Endothelial cell of umbilical vein (primary cell): ENCODE results near the gene GARS1. TPM values are rescaled to one million over a fixed set of nuclear protein-coding genes. Genes with fewer than 3 reads are reported as not detected.

Experiments
- BruUV-seq: library from RNA; stranded (reverse); fragments of 400-500 nt; replicated peaks from 2 replicates; lab custom pipeline; 2021; lab: Mats Ljungman, UMichigan
- CTCF ChIA-PET: fragments of 300-600, 350-600 bp; sonication (Branson Sonifier 250); formaldehyde crosslinking; loops from one replicate; lab custom pipeline; 2021; ENCODE audit warnings: antibody characterized with exemption, inconsistent platforms; lab: Charles Lee
- POLR2A ChIA-PET: fragments of 300-600, 350-600 bp; sonication (Branson Sonifier 250); formaldehyde crosslinking; loops from one replicate; lab custom pipeline; 2021; ENCODE audit warnings: antibody characterized with exemption, inconsistent platforms; lab: Charles Lee
- DNase-seq: peaks from one replicate; pipeline ENCODE4 v3.0.0-alpha.2; 2011; ENCODE audit warnings: low read depth, low spot score
- FAIRE-seq: peaks from 2 replicates; lab custom pipeline; 2011; peaks lifted over from hg19 to GRCh38; lab: Jason Lieb, UNC
- H2AFZ ChIP-seq: 2 replicates; pipeline ENCODE4 v1.6.0; 2012; ENCODE audit warnings: low read depth, low read length, control low read depth, inconsistent platforms
- H3K27ac ChIP-seq: 2 replicates; pipeline ENCODE4 v1.5.1; 2011; ENCODE audit warnings: low read depth, mild to moderate bottlenecking, control low read depth, low read length, moderate library complexity; ENCODE audit not compliant: insufficient read depth
- H3K27me3 ChIP-seq, 2 experiments: 2 replicates each; pipeline versions ENCODE4 v1.6.0 to v1.6.1; 2011; ENCODE audit warnings: low read length in 2 of 2, mixed read lengths in 1 of 2; ENCODE audit not compliant: control insufficient read depth in 2 of 2, insufficient read depth in 2 of 2
- H3K36me3 ChIP-seq, 2 experiments: 2 replicates in 1 of 2; 3 replicates in 1 of 2; pipeline ENCODE4 v1.5.1; 2011; ENCODE audit warnings: low read length in 2 of 2, mild to moderate bottlenecking in 1 of 2, moderate library complexity in 1 of 2; ENCODE audit not compliant: control insufficient read depth in 2 of 2, insufficient read depth in 2 of 2; ENCODE audit errors: extremely low read depth in 1 of 2
- H3K4me1 ChIP-seq: 3 replicates; pipeline ENCODE4 v1.5.1; 2011; ENCODE audit warnings: mild to moderate bottlenecking, low read length; ENCODE audit not compliant: control insufficient read depth, insufficient read depth; ENCODE audit errors: extremely low read depth
- H3K4me2 ChIP-seq: 2 replicates; pipeline ENCODE4 v1.6.1; 2011; ENCODE audit warnings: low read length, control low read depth, mixed read lengths; ENCODE audit not compliant: insufficient read depth
- H3K4me3 ChIP-seq, 3 experiments: fragments of 200-600 bp in 1 of 3; sonication (generic), shearing (Covaris generic) in 1 of 3; replicated peaks in 1 of 3; 2 replicates each; pipeline ENCODE4 v1.5.1; 2011 to 2016; ENCODE audit warnings: control low read depth in 3 of 3, low read length in 3 of 3, mild to moderate bottlenecking in 2 of 3, inconsistent platforms in 1 of 3, low read depth in 1 of 3, moderate library complexity in 1 of 3; ENCODE audit not compliant: insufficient read depth in 1 of 3
- H3K79me2 ChIP-seq: 2 replicates; pipeline ENCODE4 v1.6.0; 2012; ENCODE audit warnings: low read length, inconsistent platforms; ENCODE audit not compliant: control insufficient read depth, insufficient read depth
- H3K9ac ChIP-seq: replicated peaks from 2 replicates; pipeline ENCODE3; 2011; ENCODE audit warnings: low read length, control low read depth; ENCODE audit not compliant: insufficient read depth; ENCODE audit errors: extremely low read depth
- H3K9me1 ChIP-seq: replicated peaks from 3 replicates; pipeline ENCODE4 v1.6.0; 2011; ENCODE audit warnings: mild to moderate bottlenecking, low read length; ENCODE audit not compliant: control insufficient read depth, insufficient read depth; ENCODE audit errors: extremely low read depth
- H3K9me3 ChIP-seq: replicated peaks from 2 replicates; pipeline ENCODE4 v1.5.1; 2012; ENCODE audit warnings: low read length, inconsistent platforms; ENCODE audit not compliant: control insufficient read depth, insufficient read depth
- H4K20me1 ChIP-seq: replicated peaks from 2 replicates; pipeline ENCODE3; 2011; ENCODE audit warnings: mild to moderate bottlenecking, low read length; ENCODE audit not compliant: control insufficient read depth, insufficient read depth; ENCODE audit errors: extremely low read depth
- EZH2 ChIP-seq: IDR thresholded peaks from 2 replicates; pipeline ENCODE4 v1.6.1; 2012; ENCODE audit warnings: borderline replicate concordance, low read depth, mild to moderate bottlenecking, moderate library complexity, low read length, inconsistent platforms; ENCODE audit not compliant: severe bottlenecking
- FOS ChIP-seq: IDR thresholded peaks from 2 replicates; pipeline ENCODE4 v1.6.1; 2011; ENCODE audit warnings: mild to moderate bottlenecking, low read length, moderate library complexity, borderline replicate concordance; ENCODE audit not compliant: insufficient read depth
- GATA2 ChIP-seq: IDR thresholded peaks from 2 replicates; pipeline ENCODE4 v1.7.0; 2011; ENCODE audit warnings: low read depth, mild to moderate bottlenecking, moderate library complexity, mixed read lengths, low read length; ENCODE audit not compliant: insufficient read length, insufficient read depth
- JUN ChIP-seq: IDR thresholded peaks from 2 replicates; pipeline ENCODE4 v1.6.1; 2011; ENCODE audit warnings: borderline replicate concordance, low read depth; ENCODE audit not compliant: insufficient read length, insufficient read depth
- MYC ChIP-seq: IDR thresholded peaks from one replicate; pipeline ENCODE4 v1.6.1; 2011; ENCODE audit warnings: mild to moderate bottlenecking, low read depth, low read length
- POLR2A ChIP-seq: IDR thresholded peaks from 2 replicates; pipeline ENCODE4 v1.6.1; 2012; ENCODE audit warnings: low read depth, mild to moderate bottlenecking, control low read depth, low read length
- POLR2AphosphoS5 ChIP-seq: IDR thresholded peaks from 2 replicates; pipeline ENCODE4 v1.6.1; 2012; ENCODE audit warnings: low read depth, mild to moderate bottlenecking, control low read depth, low read length, moderate library complexity; ENCODE audit not compliant: insufficient read depth
- dilution Hi-C: fragments of 300-500 bp; cut with MboI; formaldehyde crosslinking; loops from one replicate; pipeline ENCODE4 v1.15.0; 2019; ENCODE audit warnings: low sequenced_read_pairs; ENCODE audit not compliant: extremely low pct_ligation_motif_present
- intact Hi-C: fragments of 100-400 bp; cut with micrococcal nuclease; formaldehyde crosslinking; loops from one replicate; pipeline ENCODE4 v1.10.0; 2022
- polyA plus RNA-seq, 4 experiments: library from polyadenylated mRNA; depleted of rRNA in 3 of 4; stranded (reverse) in 3 of 4; unstranded in 1 of 4; fragments of >200 nt; gene quantifications; 2 replicates each; pipeline versions ENCODE4 v1.2.1 to v1.2.3, GENCODE V29; 2011 to 2012; ENCODE audit warnings: missing spikeins in 1 of 4
- total RNA-seq: library from RNA; stranded (reverse); gene quantifications from 2 replicates; pipeline ENCODE4 v1.2.3, GENCODE V29; 2021
- TF ChIP-seq, protein P1 (sequence below): IDR thresholded peaks from 2 replicates; pipeline ENCODE4 v1.6.1; 2011; ENCODE audit not compliant: insufficient read depth, insufficient read length
- TF ChIP-seq, protein P2 (sequence below), 2 donors: IDR thresholded peaks; 1 replicate in 1 of 2; 2 replicates in 1 of 2; pipeline ENCODE4 v1.5.1; 2011; ENCODE audit warnings: low read length in 2 of 2, mild to moderate bottlenecking in 2 of 2, moderate library complexity in 2 of 2, control low read depth in 1 of 2, inconsistent platforms in 1 of 2, low read depth in 1 of 2; ENCODE audit not compliant: insufficient read depth in 1 of 2; ENCODE audit errors: extremely low read depth in 1 of 2

Gene GARS1
- total and polyA plus RNA-seq, 2 donors (not counting 3 experiments of a cell fraction or from before 2014, with no cell fraction given) = 194 to 295 TPM

DNA sequence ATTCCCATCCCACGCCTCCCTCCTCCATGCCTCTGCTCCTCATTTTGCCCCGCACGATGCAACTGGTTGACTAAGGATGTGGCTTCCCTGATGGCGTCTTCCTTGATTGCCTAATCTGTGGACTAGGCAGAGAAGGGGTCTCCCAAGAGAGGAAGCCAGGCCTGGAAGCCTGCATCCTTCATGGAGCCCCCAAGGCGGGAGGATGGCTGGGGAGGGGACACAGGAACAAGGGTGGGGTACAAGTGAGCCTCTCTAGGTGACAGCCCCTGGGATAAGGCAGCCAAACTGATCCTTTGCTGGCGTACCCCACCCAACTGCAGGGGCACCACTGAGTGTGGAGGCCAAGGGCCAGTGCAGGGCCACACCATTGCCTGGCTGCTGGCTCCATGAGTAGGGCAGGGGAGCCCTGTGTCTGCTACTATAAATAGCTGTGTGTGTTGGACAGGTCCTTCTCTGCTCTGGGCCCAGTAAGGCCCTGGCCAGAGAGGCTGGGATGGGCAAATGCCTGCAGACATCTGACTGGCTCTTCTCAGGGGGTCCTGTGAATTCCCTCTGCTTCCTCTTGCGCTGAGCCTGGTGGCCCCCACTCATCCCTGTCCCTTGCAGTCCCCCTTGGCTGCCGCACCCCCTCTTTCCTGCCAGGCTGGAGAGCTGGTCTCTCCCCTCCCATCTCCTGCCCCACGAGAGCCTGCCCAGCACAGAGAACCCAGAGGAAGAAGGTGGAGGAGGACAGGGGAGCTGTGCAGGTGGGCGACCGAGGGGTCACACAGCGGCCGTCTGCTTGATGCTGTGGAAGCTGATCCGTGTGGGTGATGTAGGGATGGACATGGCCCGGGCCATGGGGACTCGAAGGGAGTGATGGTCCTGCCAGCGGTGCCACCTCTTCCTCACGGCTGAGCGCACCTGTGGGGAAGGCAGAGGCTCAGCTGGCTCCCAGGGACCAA is 58.3 kb downstream of the GARS1 start:
- TF ChIP-seq POLR2A (no peak), JUN (no peak), FOS (no peak), MYC (no peak), EZH2 (no peak), GATA2 (no peak), POLR2AphosphoS5 (no peak)
- TF ChIP-seq, protein P1, sequence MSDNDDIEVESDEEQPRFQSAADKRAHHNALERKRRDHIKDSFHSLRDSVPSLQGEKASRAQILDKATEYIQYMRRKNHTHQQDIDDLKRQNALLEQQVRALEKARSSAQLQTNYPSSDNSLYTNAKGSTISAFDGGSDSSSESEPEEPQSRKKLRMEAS = no peak
- TF ChIP-seq, protein P2, sequence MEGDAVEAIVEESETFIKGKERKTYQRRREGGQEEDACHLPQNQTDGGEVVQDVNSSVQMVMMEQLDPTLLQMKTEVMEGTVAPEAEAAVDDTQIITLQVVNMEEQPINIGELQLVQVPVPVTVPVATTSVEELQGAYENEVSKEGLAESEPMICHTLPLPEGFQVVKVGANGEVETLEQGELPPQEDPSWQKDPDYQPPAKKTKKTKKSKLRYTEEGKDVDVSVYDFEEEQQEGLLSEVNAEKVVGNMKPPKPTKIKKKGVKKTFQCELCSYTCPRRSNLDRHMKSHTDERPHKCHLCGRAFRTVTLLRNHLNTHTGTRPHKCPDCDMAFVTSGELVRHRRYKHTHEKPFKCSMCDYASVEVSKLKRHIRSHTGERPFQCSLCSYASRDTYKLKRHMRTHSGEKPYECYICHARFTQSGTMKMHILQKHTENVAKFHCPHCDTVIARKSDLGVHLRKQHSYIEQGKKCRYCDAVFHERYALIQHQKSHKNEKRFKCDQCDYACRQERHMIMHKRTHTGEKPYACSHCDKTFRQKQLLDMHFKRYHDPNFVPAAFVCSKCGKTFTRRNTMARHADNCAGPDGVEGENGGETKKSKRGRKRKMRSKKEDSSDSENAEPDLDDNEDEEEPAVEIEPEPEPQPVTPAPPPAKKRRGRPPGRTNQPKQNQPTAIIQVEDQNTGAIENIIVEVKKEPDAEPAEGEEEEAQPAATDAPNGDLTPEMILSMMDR (IDR thresholded peaks at IDR 0.05; ENCODE audit: extremely low read depth in 1 of 2, insufficient read depth in 1 of 2, low read depth in 1 of 2, low read length in 2 of 2) = no peak
- ChIA-PET CTCF (interaction anchor here (1.3 kb wide), 1 partner anchor 10 kb away, joined by 3 read pairs; no protein-coding TSS in a partner anchor), POLR2A (no interaction called here)
- no peak overlapping the region for H2AFZ ChIP-seq
- no peaks in the 10 kb centered on the region for H3K9me1 ChIP-seq
- no peaks in the 10 kb centered on the region for H3K4me1 ChIP-seq
- no peak overlapping the region for H3K9ac ChIP-seq
- no peaks in the 10 kb centered on the region for H4K20me1 ChIP-seq
- H3K79me2 ChIP-seq = no peaks in the 10 kb centered on the region
- DNase-seq (no peak), FAIRE-seq (no peak)
- no peaks in the 10 kb centered on the region for H3K36me3 ChIP-seq
- intact Hi-C loops = no loop called here
- H3K4me3 ChIP-seq = no peak overlapping the region
- no peaks in the 10 kb centered on the region for H3K9me3 ChIP-seq
- H3K27ac ChIP-seq = no peak overlapping the region
- no peaks in the 10 kb centered on the region for H3K27me3 ChIP-seq
- no peak overlapping the region for H3K4me2 ChIP-seq
- dilution Hi-C loops = no loop called here
- no TSS peak for BruUV-seq
